Measurements from ENCODE around the gene LRRC3B.

DNA sequence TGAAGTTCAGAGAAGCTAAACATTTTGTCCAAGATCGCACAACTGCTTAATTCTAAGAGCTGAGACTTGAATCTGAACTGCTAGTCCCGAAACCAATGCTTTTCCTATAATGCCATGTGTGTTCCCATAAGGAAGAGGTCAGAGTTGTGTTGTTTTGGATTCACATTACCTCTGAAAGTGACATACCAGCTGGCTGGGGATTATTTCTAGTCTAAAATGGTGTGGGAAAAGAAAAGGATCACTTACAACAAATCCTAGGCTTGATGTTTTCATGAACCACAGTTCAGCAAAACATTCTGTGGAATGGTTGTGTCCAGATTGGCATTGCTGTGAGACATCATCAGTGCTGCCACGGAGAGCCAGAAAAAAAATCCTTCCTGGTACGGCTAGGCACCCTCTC is 35.0 kb upstream of the LRRC3B start:
- TF ChIP-seq EZH2phosphoT487 (IDR thresholded peaks at IDR 0.05; ENCODE audit: insufficient read depth, low read depth) (no peak), EZH2 (IDR thresholded peaks at IDR 0.05; ENCODE audit: insufficient read depth, poor library complexity, severe bottlenecking) (no peak)
